C4-2B (cell line): ENCODE data around the gene UBA1.

Experiments used
- CTCF ChIP-seq: fragments of 450-650 bp; conservative IDR thresholded peaks from 2 replicates; pipeline ENCODE4 v1.5.1; 2017; ENCODE audit warnings: mild to moderate bottlenecking
- ZFX ChIP-seq: fragments of 450-650 bp; IDR thresholded peaks from 2 replicates; pipeline ENCODE4 v1.6.1; 2017

- TF ChIP-seq CTCF (no peak), ZFX (no peak)
Measured at GRCh38 chrX:47143894-47144625, 49.6 kb upstream of the UBA1 start.
